ENCODE measurements around the gene MOCS3. TPM values are rescaled to one million over a fixed set of nuclear protein-coding genes. Genes with fewer than 3 reads are reported as not detected.

MOCS3 gene
- total and polyA plus RNA-seq, 12 donors: 0.95 to 3.2 (median 2.5) TPM

- H3K4me3 ChIP-seq: no peak overlapping the region
- H3K27ac ChIP-seq: no peak overlapping the region
- no peaks in the 10 kb centered on the region for H3K36me3 ChIP-seq
- H3K4me1 ChIP-seq: no peaks in the 10 kb centered on the region
- peaks cover 0 to 55% (median 37%) of the 10 kb centered on the region in 7 donors for H3K27me3 ChIP-seq
- no peaks in the 10 kb centered on the region for H3K9me3 ChIP-seq
- 87 to 88% methylated on average over 3 of the region's 3 CpGs for whole genome bisulfite sequencing, 2 donors
- DNase-seq (no peak), ATAC-seq (no peak)
- no peak for TF ChIP-seq CTCF (IDR thresholded peaks at IDR 0.05)
- intact Hi-C loops (cut with DNase I): no loop called here
These were observed 52.3 kb downstream of the MOCS3 start for GRCh38 chr20:51010932-51011331.

- DNase-seq (no peak), ATAC-seq (no peak)
- Histone ChIP-seq H3K27me3 (peaks cover 0 to 51% (median 42%) of the 10 kb centered on the region in 7 donors), H3K9me3 (no peaks in the 10 kb centered on the region), H3K4me1 (no peaks in the 10 kb centered on the region), H3K27ac (no peak overlapping the region), H3K4me3 (no peak overlapping the region), H3K36me3 (no peaks in the 10 kb centered on the region)
- intact Hi-C loops (cut with DNase I): no loop called here
- no peak for TF ChIP-seq CTCF (IDR thresholded peaks at IDR 0.05)
- WGBS, 2 donors: 86 to 90% methylated on average over 4 of the region's 4 CpGs
These were observed 52.9 kb downstream of the MOCS3 start for GRCh38 chr20:51011479-51011878.

- H3K27me3 ChIP-seq: peaks cover 0 to 55% (median 43%) of the 10 kb centered on the region in 7 donors
- WGBS, 2 donors: 55 to 62% methylated on average over 3 of the region's 3 CpGs
- H3K27ac ChIP-seq: no peak overlapping the region
- no peaks in the 10 kb centered on the region for H3K36me3 ChIP-seq
- intact Hi-C loops (cut with DNase I): no loop called here
- no peak overlapping the region for H3K4me3 ChIP-seq
- ATAC-seq (no peak), DNase-seq (no peak)
- TF ChIP-seq CTCF (IDR thresholded peaks at IDR 0.05): no peak
- H3K4me1 ChIP-seq: no peaks in the 10 kb centered on the region
- H3K9me3 ChIP-seq: no peaks in the 10 kb centered on the region
These were observed 53.7 kb downstream of the MOCS3 start for GRCh38 chr20:51012357-51012756.

Other genes with a start within 250 kb of the MOCS3 start
- gene PARD6B, start 227.2 kb upstream of the MOCS3 start, total RNA-seq: 1 to 10 TPM; 1.7 to 7.1 (median 3.7) TPM
- gene PARD6B, start 227.2 kb upstream of the MOCS3 start, polyA plus RNA-seq: 1 to 10 TPM; 1.3 to 3.1 TPM
- 1 to 10 TPM; 1.3 to 3.6 (median 2.4) TPM for gene BCAS4, start 163.8 kb upstream of the MOCS3 start, total RNA-seq
- gene BCAS4, start 163.8 kb upstream of the MOCS3 start, polyA plus RNA-seq: 1 to 10 TPM in 1 of 2 donors, under 1 TPM in 1; 0.54 to 2.1 TPM
- 10 to 100 TPM; 30.9 to 46.1 (median 38.6) TPM for gene ADNP, start 27.4 kb upstream of the MOCS3 start, total RNA-seq
- 10 to 100 TPM; 14.6 to 27.8 TPM for gene ADNP, start 27.4 kb upstream of the MOCS3 start, polyA plus RNA-seq
- 10 to 100 TPM; 35.4 to 52.8 (median 49.9) TPM for gene DPM1, start 286 bp upstream of the MOCS3 start, total RNA-seq
- gene DPM1, start 286 bp upstream of the MOCS3 start, polyA plus RNA-seq: 10 to 100 TPM; 29.4 to 44.6 TPM
- under 1 TPM in 7 of 10 donors, not detected in 3; 0.15 to 0.56 (median 0.31) TPM for gene KCNG1, start 64.3 kb downstream of the MOCS3 start, total RNA-seq
- under 1 TPM in 1 of 2 donors, not detected in 1; 0.99 TPM for gene KCNG1, start 64.3 kb downstream of the MOCS3 start, polyA plus RNA-seq